PC-3 (cell line): ENCODE measurements around the gene ADORA2A. TPM values are rescaled to one million over a fixed set of nuclear protein-coding genes. Genes with fewer than 3 reads are reported as not detected.

ENCODE experiments used
- ATAC-seq: fragments of 200-7000 bp; cut with Tn5 transposase; 2 replicates; pipeline ENCODE4 v1.9.1; 2020; ENCODE audit warnings: mild to moderate bottlenecking, moderate library complexity
- BruUV-seq: library from RNA; stranded (reverse); fragments of 400-500 nt; replicated peaks from 2 replicates; lab custom pipeline; 2021; lab: Mats Ljungman, UMichigan
- CTCF ChIA-PET: fragments of 300-600 bp; sonication (Branson Sonifier 250); formaldehyde crosslinking; loops from one replicate; lab custom pipeline; 2022; ENCODE audit warnings: antibody characterized with exemption; lab: Charles Lee
- POLR2A ChIA-PET: fragments of 300-600 bp; sonication (Branson Sonifier 250); formaldehyde crosslinking; loops from one replicate; lab custom pipeline; 2022; ENCODE audit warnings: antibody characterized with exemption; ENCODE audit not compliant: unreplicated experiment; lab: Charles Lee
- DNase-seq: peaks from one replicate; pipeline ENCODE4 v3.0.0-alpha.2; 2015
- H2AFZ ChIP-seq: fragments of 300-600 bp; sonication (generic); 2 replicates; pipeline ENCODE4 v1.6.0; 2016; ENCODE audit warnings: antibody characterized with exemption, low read length
- H3F3A ChIP-seq: fragments of 300-600 bp; sonication (generic); one replicate; pipeline ENCODE4 v1.6.0; 2017; ENCODE audit warnings: antibody characterized with exemption, low read length, control low read depth, mild to moderate bottlenecking; ENCODE audit not compliant: unreplicated experiment
- H3K27ac ChIP-seq: fragments of 300-600 bp; sonication (generic); 2 replicates; pipeline ENCODE4 v1.5.1; 2016; ENCODE audit warnings: mild to moderate bottlenecking, low read length
- H3K27me3 ChIP-seq: fragments of 300-600 bp; sonication (generic); 2 replicates; pipeline ENCODE4 v1.6.1; 2016; ENCODE audit warnings: low read length, mixed read lengths
- H3K36me3 ChIP-seq: fragments of 300-600 bp; sonication (generic); 2 replicates; pipeline ENCODE4 v1.6.1; 2016; ENCODE audit warnings: low read depth, mixed run types, low read length, mixed read lengths
- H3K4me1 ChIP-seq: fragments of 300-600 bp; sonication (generic); 2 replicates; pipeline ENCODE4 v1.5.1; 2016; ENCODE audit warnings: low read length; ENCODE audit not compliant: insufficient read depth
- H3K4me2 ChIP-seq: fragments of 300-600 bp; sonication (generic); 2 replicates; pipeline ENCODE4 v1.6.0; 2016; ENCODE audit warnings: low read length
- H3K4me3 ChIP-seq: fragments of 300-600 bp; sonication (generic); 2 replicates; pipeline ENCODE4 v1.5.1; 2016; ENCODE audit warnings: mild to moderate bottlenecking, low read length, mixed read lengths
- H3K79me2 ChIP-seq: fragments of 300-600 bp; sonication (generic); 2 replicates; pipeline ENCODE4 v1.6.1; 2017; ENCODE audit warnings: low read length, mixed read lengths
- H3K9ac ChIP-seq: fragments of 300-600 bp; sonication (generic); 2 replicates; pipeline ENCODE4 v1.6.0; 2016; ENCODE audit warnings: mild to moderate bottlenecking, low read length
- H3K9me2 ChIP-seq: fragments of 300-600 bp; sonication (generic); replicated peaks from 2 replicates; pipeline ENCODE4 v1.6.1; 2016; ENCODE audit warnings: mixed run types, low read length, mixed read lengths
- H3K9me3 ChIP-seq: fragments of 300-600 bp; sonication (generic); 2 replicates; pipeline ENCODE4 v1.6.1; 2016; ENCODE audit warnings: low read length, mixed read lengths
- H4K20me1 ChIP-seq: fragments of 300-600 bp; sonication (generic); 2 replicates; pipeline ENCODE4 v1.6.1; 2016; ENCODE audit warnings: low read length, mixed read lengths
- EZH2 ChIP-seq: fragments of 300-600 bp; sonication (generic); IDR thresholded peaks from one replicate; pipeline ENCODE4 v1.6.1; 2017; ENCODE audit warnings: antibody characterized with exemption, mild to moderate bottlenecking, low read length; ENCODE audit not compliant: unreplicated experiment
- EZH2phosphoT487 ChIP-seq: fragments of 300-600 bp; sonication (generic); IDR thresholded peaks from 2 replicates; pipeline ENCODE4 v1.6.1; 2018; ENCODE audit warnings: mild to moderate bottlenecking, antibody characterized with exemption, low read length, borderline replicate concordance
- intact Hi-C: fragments of 100-400 bp; cut with micrococcal nuclease; formaldehyde crosslinking; loops from 2 replicates; pipeline ENCODE4 v1.9.0; 2023
- total RNA-seq: library from RNA; depleted of rRNA; stranded (reverse); fragments of >200 nt; gene quantifications from 2 replicates; pipeline ENCODE4 v1.2.3, GENCODE V29; 2014
- TF ChIP-seq, protein P1 (sequence below): fragments of 300-600 bp; sonication (generic); conservative IDR thresholded peaks from 2 replicates; pipeline ENCODE4 v1.5.1; 2017; ENCODE audit warnings: antibody characterized with exemption, low read depth, mild to moderate bottlenecking, low read length

The ADORA2A gene
- total RNA-seq, 1 experiment from 2014 or later, result 1.7 TPM

DNA sequence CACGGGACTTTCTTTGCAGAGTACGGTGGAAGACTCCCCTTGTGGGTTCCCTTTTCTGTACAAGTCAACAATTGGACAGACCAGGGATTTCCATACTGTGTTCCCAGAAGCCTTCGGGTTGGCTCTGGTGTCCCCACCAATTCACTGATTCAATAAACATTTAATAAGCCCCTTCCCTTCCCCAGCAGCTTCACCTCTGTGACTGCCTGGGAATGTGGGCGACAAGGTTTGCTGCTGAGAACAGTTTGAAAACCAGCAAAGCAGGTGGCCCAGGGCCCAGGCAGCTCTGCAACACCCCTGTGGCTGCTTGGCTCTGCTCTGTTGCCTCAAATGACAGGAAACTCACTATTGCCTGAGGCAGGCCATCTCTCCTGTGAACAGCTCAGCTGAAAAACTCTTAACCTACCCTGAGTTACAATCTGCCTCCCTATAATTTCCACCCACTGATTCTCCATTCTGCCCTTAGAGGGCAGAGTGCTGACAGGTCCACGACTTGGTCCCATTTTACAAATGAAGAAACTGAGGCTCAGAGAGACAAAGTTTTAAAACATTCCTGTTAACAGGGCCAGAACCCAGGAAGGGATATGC is 10.4 kb downstream of the ADORA2A start:
- DNase-seq (peak; percentile 63), ATAC-seq (peak; percentile 51)
- no peak overlapping the region for H3K9ac ChIP-seq
- H3K4me2 ChIP-seq, result no peak overlapping the region
- intact Hi-C loops, result loop anchor here (5.0 kb wide), 1 partner anchor 64 kb away; no protein-coding TSS in a partner anchor
- BruUV-seq, result no TSS peak
- no peak overlapping the region for H2AFZ ChIP-seq
- no peak overlapping the region for H3K4me3 ChIP-seq
- ChIA-PET POLR2A (no interaction called here), CTCF (no interaction called here)
- TF ChIP-seq EZH2, result no peak
- TF ChIP-seq, protein P1, sequence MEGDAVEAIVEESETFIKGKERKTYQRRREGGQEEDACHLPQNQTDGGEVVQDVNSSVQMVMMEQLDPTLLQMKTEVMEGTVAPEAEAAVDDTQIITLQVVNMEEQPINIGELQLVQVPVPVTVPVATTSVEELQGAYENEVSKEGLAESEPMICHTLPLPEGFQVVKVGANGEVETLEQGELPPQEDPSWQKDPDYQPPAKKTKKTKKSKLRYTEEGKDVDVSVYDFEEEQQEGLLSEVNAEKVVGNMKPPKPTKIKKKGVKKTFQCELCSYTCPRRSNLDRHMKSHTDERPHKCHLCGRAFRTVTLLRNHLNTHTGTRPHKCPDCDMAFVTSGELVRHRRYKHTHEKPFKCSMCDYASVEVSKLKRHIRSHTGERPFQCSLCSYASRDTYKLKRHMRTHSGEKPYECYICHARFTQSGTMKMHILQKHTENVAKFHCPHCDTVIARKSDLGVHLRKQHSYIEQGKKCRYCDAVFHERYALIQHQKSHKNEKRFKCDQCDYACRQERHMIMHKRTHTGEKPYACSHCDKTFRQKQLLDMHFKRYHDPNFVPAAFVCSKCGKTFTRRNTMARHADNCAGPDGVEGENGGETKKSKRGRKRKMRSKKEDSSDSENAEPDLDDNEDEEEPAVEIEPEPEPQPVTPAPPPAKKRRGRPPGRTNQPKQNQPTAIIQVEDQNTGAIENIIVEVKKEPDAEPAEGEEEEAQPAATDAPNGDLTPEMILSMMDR, result peak; percentile 46; the same call in 1 of the 2 replicates
- peaks cover 3% of the 10 kb centered on the region; the same call in 1 of the 2 replicates for H3K4me1 ChIP-seq
- no peaks in the 10 kb centered on the region for H3K9me2 ChIP-seq
- no peaks in the 10 kb centered on the region for H3K36me3 ChIP-seq
- no peaks in the 10 kb centered on the region for H3K9me3 ChIP-seq
- H3K27ac ChIP-seq, result no peak overlapping the region
- H3K79me2 ChIP-seq, result no peaks in the 10 kb centered on the region
- no peaks in the 10 kb centered on the region for H4K20me1 ChIP-seq
- H3F3A ChIP-seq, result no peaks in the 10 kb centered on the region
- H3K27me3 ChIP-seq, result no peaks in the 10 kb centered on the region

DNA sequence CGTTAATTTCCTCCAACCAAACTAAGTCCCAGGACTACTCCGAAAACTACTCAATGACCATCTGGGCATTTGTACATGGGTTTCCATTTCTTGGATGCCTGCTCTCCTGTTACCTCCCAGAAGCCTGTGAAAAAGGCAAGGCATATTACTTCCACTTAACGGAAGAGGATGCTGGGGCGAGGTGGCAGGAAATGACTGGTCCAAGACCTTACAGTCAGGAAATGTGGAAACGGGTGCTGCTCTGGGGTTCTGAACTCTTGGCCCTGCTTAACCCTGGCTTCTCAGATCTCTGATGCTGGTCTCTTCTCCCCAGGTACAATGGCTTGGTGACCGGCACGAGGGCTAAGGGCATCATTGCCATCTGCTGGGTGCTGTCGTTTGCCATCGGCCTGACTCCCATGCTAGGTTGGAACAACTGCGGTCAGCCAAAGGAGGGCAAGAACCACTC is 12.9 kb downstream of the ADORA2A start:
- Histone ChIP-seq H3K4me3 (no peak overlapping the region), H3K9ac (no peak overlapping the region), H3K79me2 (no peaks in the 10 kb centered on the region), H3K4me2 (no peak overlapping the region), H3K9me3 (no peaks in the 10 kb centered on the region), H4K20me1 (no peaks in the 10 kb centered on the region), H3K36me3 (no peaks in the 10 kb centered on the region), H3K27ac (no peak overlapping the region), H3K4me1 (no peaks in the 10 kb centered on the region), H3K27me3 (no peaks in the 10 kb centered on the region), H3F3A (no peaks in the 10 kb centered on the region), H3K9me2 (no peaks in the 10 kb centered on the region), H2AFZ (no peak overlapping the region)
- ChIA-PET CTCF (no interaction called here), POLR2A (no interaction called here)
- BruUV-seq, result no TSS peak
- DNase-seq (no peak), ATAC-seq (no peak)
- no peak for TF ChIP-seq EZH2phosphoT487
- TF ChIP-seq, protein P1, result no peak
- TF ChIP-seq EZH2, result no peak
- intact Hi-C loops, result no loop called here

DNA sequence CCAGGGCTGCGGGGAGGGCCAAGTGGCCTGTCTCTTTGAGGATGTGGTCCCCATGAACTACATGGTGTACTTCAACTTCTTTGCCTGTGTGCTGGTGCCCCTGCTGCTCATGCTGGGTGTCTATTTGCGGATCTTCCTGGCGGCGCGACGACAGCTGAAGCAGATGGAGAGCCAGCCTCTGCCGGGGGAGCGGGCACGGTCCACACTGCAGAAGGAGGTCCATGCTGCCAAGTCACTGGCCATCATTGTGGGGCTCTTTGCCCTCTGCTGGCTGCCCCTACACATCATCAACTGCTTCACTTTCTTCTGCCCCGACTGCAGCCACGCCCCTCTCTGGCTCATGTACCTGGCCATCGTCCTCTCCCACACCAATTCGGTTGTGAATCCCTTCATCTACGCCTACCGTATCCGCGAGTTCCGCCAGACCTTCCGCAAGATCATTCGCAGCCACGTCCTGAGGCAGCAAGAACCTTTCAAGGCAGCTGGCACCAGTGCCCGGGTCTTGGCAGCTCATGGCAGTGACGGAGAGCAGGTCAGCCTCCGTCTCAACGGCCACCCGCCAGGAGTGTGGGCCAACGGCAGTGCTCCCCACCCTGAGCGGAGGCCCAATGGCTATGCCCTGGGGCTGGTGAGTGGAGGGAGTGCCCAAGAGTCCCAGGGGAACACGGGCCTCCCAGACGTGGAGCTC is 13.5 kb downstream of the ADORA2A start:
- Histone ChIP-seq H4K20me1 (no peaks in the 10 kb centered on the region), H3K9ac (no peak overlapping the region), H3K4me2 (no peak overlapping the region), H3K79me2 (no peaks in the 10 kb centered on the region), H3K36me3 (no peaks in the 10 kb centered on the region), H3K27ac (no peak overlapping the region), H3F3A (no peaks in the 10 kb centered on the region), H3K27me3 (no peaks in the 10 kb centered on the region), H3K4me3 (no peak overlapping the region), H3K9me3 (no peaks in the 10 kb centered on the region), H3K9me2 (no peaks in the 10 kb centered on the region), H2AFZ (no peak overlapping the region), H3K4me1 (no peaks in the 10 kb centered on the region)
- ChIA-PET CTCF (no interaction called here), POLR2A (no interaction called here)
- no TSS peak for BruUV-seq
- TF ChIP-seq, protein P1, result no peak
- TF ChIP-seq EZH2 (no peak), EZH2phosphoT487 (no peak)
- intact Hi-C loops, result no loop called here
- ATAC-seq (no peak), DNase-seq (no peak)
